K562 (cell line): Measurements from ENCODE around the gene KDM2A.

Experiments used
- KLF13 ChIP-seq: fragments of 450-650 bp; IDR thresholded peaks from 2 replicates; pipeline ENCODE4 v1.6.1; 2016; ENCODE audit warnings: missing genetic modification characterization, low read depth, mild to moderate bottlenecking, missing compliant biosample characterization, moderate library complexity, borderline replicate concordance
- POLR2AphosphoS2 ChIP-seq: IDR thresholded peaks from 2 replicates; pipeline ENCODE4 v1.6.1; 2012; ENCODE audit warnings: low read length, improper control_type of control experiment
- TF ChIP-seq, protein P1 (sequence below): fragments of 250-450 bp; sonication (Bioruptor Pico); IDR thresholded peaks from 2 replicates; pipeline ENCODE4 v1.5.0; 2020; ENCODE audit warnings: mild to moderate bottlenecking, borderline replicate concordance
- TF ChIP-seq, protein P2 (sequence below): sonication (generic); formaldehyde crosslinking; IDR thresholded peaks from 2 replicates; pipeline ENCODE4 v1.8.0; 2022; ENCODE audit warnings: missing genetic modification reagents, mild to moderate bottlenecking, borderline replicate concordance
- TF ChIP-seq, protein P3 (sequence below): fragments of 250-450 bp; sonication (Bioruptor Pico); IDR thresholded peaks from 2 replicates; pipeline ENCODE4 v1.5.0; 2021

DNA sequence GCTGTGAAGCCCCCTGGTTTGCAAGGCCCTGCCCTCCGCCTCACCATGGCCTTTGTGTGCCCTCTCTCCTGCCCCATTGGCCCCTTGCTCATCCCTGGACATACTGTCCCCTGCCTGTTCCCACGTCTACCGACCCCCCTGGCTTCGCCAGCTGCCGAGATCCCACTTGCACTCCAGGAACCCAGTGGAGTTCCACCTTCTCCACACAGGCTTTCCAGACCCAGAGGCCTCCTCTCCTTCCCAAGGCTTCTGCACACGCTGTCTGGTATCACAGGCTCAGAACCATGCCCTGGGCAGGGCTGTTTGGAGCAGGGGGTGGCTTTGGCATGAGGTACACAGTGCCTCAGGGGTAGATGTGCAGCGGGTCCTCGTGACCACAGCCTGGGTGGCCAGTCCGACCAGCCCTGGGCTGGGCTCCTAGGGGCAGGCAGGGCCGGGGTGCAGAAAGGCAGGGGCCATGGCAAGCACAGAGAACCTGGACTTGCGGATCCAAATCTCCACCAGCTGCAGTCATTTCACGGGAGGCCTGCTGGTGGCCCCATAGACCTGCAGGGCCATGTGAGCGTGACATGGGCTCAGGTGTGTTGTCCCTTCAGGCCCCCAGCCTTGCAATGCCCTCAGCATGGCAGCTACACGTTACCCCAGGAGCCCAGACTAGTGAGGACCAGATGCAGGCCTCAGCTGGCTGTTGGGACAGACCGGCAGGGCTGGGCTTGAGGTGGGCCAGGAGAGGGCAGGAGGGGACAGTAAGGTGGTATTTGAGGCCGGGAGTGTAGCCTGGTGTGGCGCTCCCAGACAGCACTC is 156.7 kb downstream of the KDM2A start:
- no peak for TF ChIP-seq POLR2AphosphoS2
- TF ChIP-seq, protein P1, sequence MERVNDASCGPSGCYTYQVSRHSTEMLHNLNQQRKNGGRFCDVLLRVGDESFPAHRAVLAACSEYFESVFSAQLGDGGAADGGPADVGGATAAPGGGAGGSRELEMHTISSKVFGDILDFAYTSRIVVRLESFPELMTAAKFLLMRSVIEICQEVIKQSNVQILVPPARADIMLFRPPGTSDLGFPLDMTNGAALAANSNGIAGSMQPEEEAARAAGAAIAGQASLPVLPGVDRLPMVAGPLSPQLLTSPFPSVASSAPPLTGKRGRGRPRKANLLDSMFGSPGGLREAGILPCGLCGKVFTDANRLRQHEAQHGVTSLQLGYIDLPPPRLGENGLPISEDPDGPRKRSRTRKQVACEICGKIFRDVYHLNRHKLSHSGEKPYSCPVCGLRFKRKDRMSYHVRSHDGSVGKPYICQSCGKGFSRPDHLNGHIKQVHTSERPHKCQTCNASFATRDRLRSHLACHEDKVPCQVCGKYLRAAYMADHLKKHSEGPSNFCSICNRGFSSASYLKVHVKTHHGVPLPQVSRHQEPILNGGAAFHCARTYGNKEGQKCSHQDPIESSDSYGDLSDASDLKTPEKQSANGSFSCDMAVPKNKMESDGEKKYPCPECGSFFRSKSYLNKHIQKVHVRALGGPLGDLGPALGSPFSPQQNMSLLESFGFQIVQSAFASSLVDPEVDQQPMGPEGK: no peak
- TF ChIP-seq, protein P2, sequence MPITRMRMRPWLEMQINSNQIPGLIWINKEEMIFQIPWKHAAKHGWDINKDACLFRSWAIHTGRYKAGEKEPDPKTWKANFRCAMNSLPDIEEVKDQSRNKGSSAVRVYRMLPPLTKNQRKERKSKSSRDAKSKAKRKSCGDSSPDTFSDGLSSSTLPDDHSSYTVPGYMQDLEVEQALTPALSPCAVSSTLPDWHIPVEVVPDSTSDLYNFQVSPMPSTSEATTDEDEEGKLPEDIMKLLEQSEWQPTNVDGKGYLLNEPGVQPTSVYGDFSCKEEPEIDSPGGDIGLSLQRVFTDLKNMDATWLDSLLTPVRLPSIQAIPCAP (CRISPR knock-in tag): no peak
- TF ChIP-seq KLF13 (tag): no peak
- TF ChIP-seq, protein P3, sequence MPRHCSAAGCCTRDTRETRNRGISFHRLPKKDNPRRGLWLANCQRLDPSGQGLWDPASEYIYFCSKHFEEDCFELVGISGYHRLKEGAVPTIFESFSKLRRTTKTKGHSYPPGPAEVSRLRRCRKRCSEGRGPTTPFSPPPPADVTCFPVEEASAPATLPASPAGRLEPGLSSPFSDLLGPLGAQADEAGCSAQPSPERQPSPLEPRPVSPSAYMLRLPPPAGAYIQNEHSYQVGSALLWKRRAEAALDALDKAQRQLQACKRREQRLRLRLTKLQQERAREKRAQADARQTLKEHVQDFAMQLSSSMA: no peak
